ENCODE data around the gene PRDX5. TPM values are rescaled to one million over a fixed set of nuclear protein-coding genes. Genes with fewer than 3 reads are reported as not detected.

PRDX5 gene
- total RNA-seq, 1 experiment from 2014 or later = 274 TPM

GRCh38 chr11:64360448-64360921, 42.6 kb downstream of the PRDX5 start:
- H3K4me1 Mint-ChIP-seq (ENCODE audit: insufficient read depth, unreplicated experiment) = peaks cover 27% of the 10 kb centered on the region
- H3K27me3 Mint-ChIP-seq (ENCODE audit: insufficient read depth, unreplicated experiment) = no peaks in the 10 kb centered on the region
- H3K27ac Mint-ChIP-seq (ENCODE audit: low read depth, unreplicated experiment) = peak overlapping the region; percentile 8
- peak overlapping the region; percentile 82 for H3K4me3 Mint-ChIP-seq (ENCODE audit: unreplicated experiment)
- H3K9me3 Mint-ChIP-seq (ENCODE audit: unreplicated experiment) = no peaks in the 10 kb centered on the region
- POLR2A ChIA-PET = interaction anchor here (0.6 to 2.1 kb wide), 6 partner anchors 12 to 556 kb away, joined by 3 to 9 read pairs (median 4); partner anchors contain the start of gene PPP1R14B
- BruUV-seq (replicated peaks) = no TSS peak
- H3K36me3 Mint-ChIP-seq (ENCODE audit: insufficient read depth, unreplicated experiment) = peaks cover 33% of the 10 kb centered on the region
- TF ChIP-seq CTCF (IDR thresholded peaks at IDR 0.05; ENCODE audit: unreplicated experiment) = no peak
- CTCF ChIA-PET = interaction anchor here (0.6 to 3.2 kb wide), 8 partner anchors 37 to 298 kb away, joined by 3 to 17 read pairs (median 4); no protein-coding TSS in a partner anchor
- intact Hi-C loops (cut with micrococcal nuclease) = no loop called here
- DNase-seq (ENCODE audit: unreplicated experiment) = no peak

GRCh38 chr11:64361659-64362058, 43.7 kb downstream of the PRDX5 start:
- H3K27me3 Mint-ChIP-seq (ENCODE audit: insufficient read depth, unreplicated experiment) = no peaks in the 10 kb centered on the region
- no peak overlapping the region for H3K4me3 Mint-ChIP-seq (ENCODE audit: unreplicated experiment)
- intact Hi-C loops (cut with micrococcal nuclease) = no loop called here
- peaks cover 22% of the 10 kb centered on the region for H3K4me1 Mint-ChIP-seq (ENCODE audit: insufficient read depth, unreplicated experiment)
- no peak for TF ChIP-seq CTCF (IDR thresholded peaks at IDR 0.05; ENCODE audit: unreplicated experiment)
- DNase-seq (ENCODE audit: unreplicated experiment) = no peak
- BruUV-seq (replicated peaks) = no TSS peak
- ChIA-PET CTCF (interaction anchor here (0.8 kb wide), 1 partner anchor 57 kb away, joined by 3 read pairs; no protein-coding TSS in a partner anchor), POLR2A (no interaction called here)
- H3K27ac Mint-ChIP-seq (ENCODE audit: low read depth, unreplicated experiment) = no peak overlapping the region
- no peaks in the 10 kb centered on the region for H3K9me3 Mint-ChIP-seq (ENCODE audit: unreplicated experiment)
- peaks cover 45% of the 10 kb centered on the region for H3K36me3 Mint-ChIP-seq (ENCODE audit: insufficient read depth, unreplicated experiment)

GRCh38 chr11:64362339-64362738, 44.4 kb downstream of the PRDX5 start:
- TF ChIP-seq CTCF (IDR thresholded peaks at IDR 0.05; ENCODE audit: unreplicated experiment) = no peak
- Mint-ChIP-seq H3K4me1 (ENCODE audit: insufficient read depth, unreplicated experiment) (peaks cover 20% of the 10 kb centered on the region), H3K36me3 (ENCODE audit: insufficient read depth, unreplicated experiment) (peaks cover 50% of the 10 kb centered on the region), H3K27me3 (ENCODE audit: insufficient read depth, unreplicated experiment) (no peaks in the 10 kb centered on the region), H3K4me3 (ENCODE audit: unreplicated experiment) (no peak overlapping the region), H3K9me3 (ENCODE audit: unreplicated experiment) (no peaks in the 10 kb centered on the region), H3K27ac (ENCODE audit: low read depth, unreplicated experiment) (no peak overlapping the region)
- intact Hi-C loops (cut with micrococcal nuclease) = no loop called here
- POLR2A ChIA-PET = no interaction called here
- CTCF ChIA-PET = no interaction called here
- no peak for DNase-seq (ENCODE audit: unreplicated experiment)
- BruUV-seq (replicated peaks) = no TSS peak

- BruUV-seq (replicated peaks) = no TSS peak
- Mint-ChIP-seq H3K27ac (ENCODE audit: low read depth, unreplicated experiment) (no peak overlapping the region), H3K36me3 (ENCODE audit: insufficient read depth, unreplicated experiment) (peaks cover 55% of the 10 kb centered on the region), H3K9me3 (ENCODE audit: unreplicated experiment) (no peaks in the 10 kb centered on the region), H3K4me1 (ENCODE audit: insufficient read depth, unreplicated experiment) (peaks cover 9% of the 10 kb centered on the region), H3K4me3 (ENCODE audit: unreplicated experiment) (no peak overlapping the region), H3K27me3 (ENCODE audit: insufficient read depth, unreplicated experiment) (no peaks in the 10 kb centered on the region)
- TF ChIP-seq CTCF (IDR thresholded peaks at IDR 0.05; ENCODE audit: unreplicated experiment) = no peak
- DNase-seq (ENCODE audit: unreplicated experiment) = no peak
- ChIA-PET CTCF (interaction anchor here (0.6 to 0.7 kb wide), 2 partner anchors 46 to 86 kb away, joined by 3 read pairs; no protein-coding TSS in a partner anchor), POLR2A (interaction anchor here (0.6 kb wide), 1 partner anchor 11 kb away, joined by 3 read pairs; no protein-coding TSS in a partner anchor)
- intact Hi-C loops (cut with micrococcal nuclease) = no loop called here
Measured at GRCh38 chr11:64364435-64364834, 46.5 kb downstream of the PRDX5 start.

All from MCF 10A (cell line).